ENCODE measurements around the gene TRABD2B.

TRABD2B gene

DNA sequence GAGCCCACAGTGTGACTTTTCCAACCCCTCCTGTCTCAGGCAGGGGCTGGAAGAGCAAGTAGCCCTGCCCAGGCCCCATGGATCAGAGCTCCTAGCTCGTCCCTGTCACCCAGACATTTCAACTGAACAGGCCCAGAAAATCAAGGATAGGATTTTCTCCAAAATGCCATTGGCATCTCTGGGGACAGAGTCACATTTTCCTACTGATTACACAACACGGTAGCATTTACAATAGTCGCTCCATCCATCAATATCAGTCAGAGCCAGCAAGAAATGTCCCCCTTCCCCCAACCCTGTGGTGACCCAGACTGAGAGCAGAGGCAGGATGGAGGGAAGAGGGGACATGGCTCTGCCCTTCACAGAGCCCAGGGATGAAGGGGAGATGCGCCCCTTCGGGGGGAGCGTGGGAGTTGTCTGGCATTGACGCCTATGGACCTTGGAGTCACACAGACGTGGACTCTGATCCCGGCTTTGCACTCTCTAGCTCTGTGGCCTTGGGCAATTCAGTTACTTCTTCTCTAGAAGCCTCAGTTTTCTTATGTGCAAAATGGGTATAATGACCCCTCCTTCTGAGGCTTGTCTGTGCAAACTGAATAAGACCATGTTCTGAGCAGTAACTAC lies 283.7 kb downstream of the TRABD2B start:
- FAIRE-seq = no peak
- no peak for DNase-seq (ENCODE audit: insufficient read length, low spot score)

DNA sequence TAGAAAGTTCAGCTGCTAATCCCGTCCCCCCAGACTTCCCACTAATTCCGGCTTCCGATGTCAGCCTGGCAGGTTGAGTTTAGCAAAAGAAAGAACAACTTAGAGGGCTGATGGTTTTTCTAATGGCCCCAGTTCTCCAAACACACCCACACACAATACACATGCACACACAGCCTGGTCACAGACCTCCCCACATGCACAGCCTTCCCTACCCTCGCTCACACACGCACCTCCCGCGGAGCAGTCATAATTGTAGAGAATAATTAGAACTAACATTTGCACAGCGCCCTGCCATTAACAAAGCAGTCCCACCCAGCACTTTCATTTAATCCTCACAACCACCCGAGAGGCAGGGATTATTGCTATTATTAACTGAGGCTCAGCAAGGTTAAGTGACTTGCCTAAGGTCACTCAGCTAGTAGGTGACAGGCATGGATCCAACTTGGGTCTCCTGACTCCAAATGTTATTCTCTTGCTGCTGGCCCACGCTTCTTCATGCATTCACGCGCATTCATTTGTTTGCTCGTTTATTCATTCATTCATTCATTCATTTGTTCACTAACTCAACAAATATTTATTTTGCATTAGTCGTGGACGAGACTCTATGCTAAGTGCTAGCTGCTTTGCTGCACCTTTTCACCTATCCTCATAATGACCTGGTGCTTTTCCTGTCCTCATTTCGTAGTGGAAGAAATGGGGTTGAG lies 284.4 kb downstream of the TRABD2B start:
- FAIRE-seq (no peak), DNase-seq (ENCODE audit: insufficient read length, low spot score) (no peak)

DNA sequence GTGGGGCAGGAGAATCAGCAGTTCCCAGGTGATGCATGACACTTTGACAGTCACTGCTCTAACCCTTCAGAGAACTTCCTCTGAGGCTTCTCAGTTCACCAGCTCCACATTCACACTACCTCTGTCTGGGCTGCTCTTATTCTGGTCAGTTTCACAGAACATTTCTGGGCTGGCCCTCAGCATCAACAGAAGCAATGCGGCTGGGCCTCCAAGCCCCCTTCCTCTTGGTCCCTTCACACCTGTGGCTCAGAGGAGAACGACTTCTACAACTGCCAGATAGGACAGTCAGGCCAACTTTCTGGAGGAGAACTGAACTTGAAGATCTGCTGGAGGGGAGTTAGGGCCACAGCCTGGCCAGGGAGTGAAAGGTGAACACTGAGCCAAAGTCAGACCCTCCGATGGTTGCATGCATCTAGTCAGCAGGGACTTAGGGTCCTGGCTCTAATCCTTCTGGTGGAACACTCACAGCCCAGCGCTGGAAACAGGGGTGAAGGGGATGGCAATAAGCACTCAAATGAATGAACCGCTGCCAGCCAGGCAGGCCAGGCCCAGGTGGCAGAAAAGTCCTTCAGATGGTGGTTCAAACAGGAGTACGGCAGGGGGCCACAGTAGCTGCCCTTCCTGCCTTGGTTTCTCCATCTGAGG lies 285.2 kb downstream of the TRABD2B start:
- FAIRE-seq = no peak
- no peak for DNase-seq (ENCODE audit: insufficient read length, low spot score)

DNA sequence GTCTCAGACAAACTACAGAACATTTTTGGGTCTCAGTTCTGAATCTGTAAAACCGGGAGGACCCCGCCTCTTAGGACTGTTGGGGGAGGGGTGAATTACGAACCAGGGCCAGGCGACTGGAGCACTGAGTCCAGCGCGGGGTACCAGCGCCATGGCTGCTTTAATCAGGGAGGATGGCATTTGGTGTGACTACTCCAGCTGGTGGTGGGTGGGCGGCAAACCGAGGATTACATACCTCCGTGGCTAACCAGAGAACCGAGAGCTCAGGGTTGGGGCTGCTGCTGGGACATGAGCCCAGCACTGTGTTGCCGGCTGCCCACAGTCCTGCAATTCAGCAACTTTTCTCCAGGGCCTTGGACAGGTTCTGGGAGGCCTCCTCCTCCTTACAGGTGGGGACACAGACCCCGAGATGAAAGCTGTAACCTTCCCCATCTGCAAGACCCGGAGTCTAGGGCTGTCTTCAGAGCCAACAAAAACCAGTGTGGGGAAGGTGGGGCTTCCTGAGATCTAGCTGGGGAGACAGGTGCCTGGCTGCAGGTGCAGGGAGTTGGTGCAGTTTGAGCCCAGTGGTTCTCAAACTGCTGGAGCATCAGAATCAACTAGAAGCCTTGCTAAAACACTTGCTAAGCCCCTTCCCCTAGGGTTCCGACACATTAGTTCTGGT lies 285.9 kb downstream of the TRABD2B start:
- DNase-seq (ENCODE audit: insufficient read length, low spot score) (no peak), FAIRE-seq (no peak)
